Embryonic facial prominence (tissue), 1 donor: Measurements from ENCODE around the gene SH2D2A.

Experiments
- DNase-seq: peaks from one replicate; pipeline ENCODE4 v3.0.0-alpha.2; 2016; ENCODE audit errors: extremely low spot score

SH2D2A gene

GRCh38 chr1:156823210-156823790 is 6.7 kb upstream of the SH2D2A start:
- DNase-seq: no peak

- DNase-seq: no peak
Observed at GRCh38 chr1:156822680-156823079, 6.0 kb upstream of the SH2D2A start.

- no peak for DNase-seq
Observed at GRCh38 chr1:156821801-156822200, 5.2 kb upstream of the SH2D2A start.

- no peak for DNase-seq
Observed at GRCh38 chr1:156815961-156816422, 656 bp downstream of the SH2D2A start.

GRCh38 chr1:156815307-156815826 is 1.3 kb downstream of the SH2D2A start:
- DNase-seq: no peak

- no peak for DNase-seq
Observed at GRCh38 chr1:156814571-156815260, 1.9 kb downstream of the SH2D2A start.

GRCh38 chr1:156813750-156814570 is 2.7 kb downstream of the SH2D2A start:
- no peak for DNase-seq

- no peak for DNase-seq
Observed at GRCh38 chr1:156813298-156813697, 3.4 kb downstream of the SH2D2A start.

- no peak for DNase-seq
Observed at GRCh38 chr1:156812293-156812990, 4.2 kb downstream of the SH2D2A start.

- DNase-seq: no peak
Observed at GRCh38 chr1:156811168-156811567, 5.5 kb downstream of the SH2D2A start.

- no peak for DNase-seq
Observed at GRCh38 chr1:156809711-156810366, 6.8 kb downstream of the SH2D2A start.

GRCh38 chr1:156809281-156809680 is 7.4 kb downstream of the SH2D2A start:
- DNase-seq: no peak

GRCh38 chr1:156808186-156809030 is 8.2 kb downstream of the SH2D2A start:
- no peak for DNase-seq

GRCh38 chr1:156807627-156808026 is 9.0 kb downstream of the SH2D2A start:
- no peak for DNase-seq

- no peak for DNase-seq
Observed at GRCh38 chr1:156806512-156807440, 9.9 kb downstream of the SH2D2A start.

- DNase-seq: no peak
Observed at GRCh38 chr1:156805766-156806511, 10.7 kb downstream of the SH2D2A start.

GRCh38 chr1:156804572-156805243 is 11.9 kb downstream of the SH2D2A start:
- no peak for DNase-seq

GRCh38 chr1:156804026-156804425 is 12.6 kb downstream of the SH2D2A start:
- no peak for DNase-seq
